Astrocyte of the cerebellum (primary cell): Measurements from ENCODE around the gene SASS6.

Source experiments
- DNase-seq: peaks from one replicate; pipeline ENCODE4 v3.0.0-alpha.2; 2011; ENCODE audit warnings: low read depth
- H3K4me3 ChIP-seq: 2 replicates; pipeline ENCODE4 v1.5.1; 2011; ENCODE audit warnings: mild to moderate bottlenecking, low read depth, low read length, moderate library complexity
- in situ Hi-C: cut with HindIII; loops from 2 replicates; pipeline ENCODE4 v1.10.0; 2017; ENCODE audit warnings: low sequenced_read_pairs
- TF ChIP-seq, protein P1 (sequence below): IDR thresholded peaks from 2 replicates; pipeline ENCODE4 v1.5.1; 2012; ENCODE audit warnings: low read length, low read depth, moderate library complexity, mild to moderate bottlenecking; ENCODE audit errors: missing control alignments

SASS6 gene

DNA sequence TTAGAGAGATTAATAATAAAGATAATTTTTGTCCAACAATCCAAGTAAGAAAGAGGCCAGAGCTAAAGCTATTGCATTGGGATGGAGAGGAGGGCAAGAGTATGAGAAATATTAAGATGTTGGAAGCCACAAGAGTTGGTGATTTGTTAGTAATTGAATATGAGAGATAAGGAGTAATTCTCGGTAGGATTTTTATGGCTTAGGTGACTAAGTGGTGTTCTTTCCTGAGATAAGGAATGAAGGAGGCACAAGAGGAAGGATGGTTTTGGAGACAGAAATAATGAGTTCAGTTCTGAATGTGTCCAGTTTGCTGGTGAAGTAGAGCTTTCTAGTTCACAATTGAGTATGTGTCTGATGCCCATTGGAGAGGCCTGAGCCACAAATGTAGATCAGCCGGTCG lies 9.6 kb upstream of the SASS6 start:
- no peak for DNase-seq
- in situ Hi-C loops = no loop called here
- H3K4me3 ChIP-seq = no peak overlapping the region
- TF ChIP-seq, protein P1, sequence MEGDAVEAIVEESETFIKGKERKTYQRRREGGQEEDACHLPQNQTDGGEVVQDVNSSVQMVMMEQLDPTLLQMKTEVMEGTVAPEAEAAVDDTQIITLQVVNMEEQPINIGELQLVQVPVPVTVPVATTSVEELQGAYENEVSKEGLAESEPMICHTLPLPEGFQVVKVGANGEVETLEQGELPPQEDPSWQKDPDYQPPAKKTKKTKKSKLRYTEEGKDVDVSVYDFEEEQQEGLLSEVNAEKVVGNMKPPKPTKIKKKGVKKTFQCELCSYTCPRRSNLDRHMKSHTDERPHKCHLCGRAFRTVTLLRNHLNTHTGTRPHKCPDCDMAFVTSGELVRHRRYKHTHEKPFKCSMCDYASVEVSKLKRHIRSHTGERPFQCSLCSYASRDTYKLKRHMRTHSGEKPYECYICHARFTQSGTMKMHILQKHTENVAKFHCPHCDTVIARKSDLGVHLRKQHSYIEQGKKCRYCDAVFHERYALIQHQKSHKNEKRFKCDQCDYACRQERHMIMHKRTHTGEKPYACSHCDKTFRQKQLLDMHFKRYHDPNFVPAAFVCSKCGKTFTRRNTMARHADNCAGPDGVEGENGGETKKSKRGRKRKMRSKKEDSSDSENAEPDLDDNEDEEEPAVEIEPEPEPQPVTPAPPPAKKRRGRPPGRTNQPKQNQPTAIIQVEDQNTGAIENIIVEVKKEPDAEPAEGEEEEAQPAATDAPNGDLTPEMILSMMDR = no peak

DNA sequence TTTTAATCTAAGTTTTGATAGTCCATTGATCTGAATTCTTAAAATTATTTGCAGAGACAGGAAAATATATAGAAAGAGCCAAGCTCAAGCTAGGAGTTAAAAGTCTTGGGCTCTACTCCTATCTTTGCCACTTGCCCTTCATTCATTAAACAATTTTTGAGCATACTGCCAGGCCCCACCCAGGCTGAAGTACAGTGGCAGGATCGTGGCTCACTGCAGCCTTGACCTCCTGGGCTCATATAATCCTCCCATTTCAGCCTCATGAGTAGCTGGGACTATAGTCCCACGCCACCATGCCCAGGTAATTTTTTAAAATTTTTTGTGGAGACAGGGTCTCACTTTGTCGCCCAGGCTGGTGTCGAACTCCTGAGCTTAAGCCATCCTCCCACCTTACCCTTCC lies 8.5 kb upstream of the SASS6 start:
- in situ Hi-C loops = no loop called here
- H3K4me3 ChIP-seq = no peak overlapping the region
- no peak for DNase-seq
- TF ChIP-seq, protein P1 = no peak

DNA sequence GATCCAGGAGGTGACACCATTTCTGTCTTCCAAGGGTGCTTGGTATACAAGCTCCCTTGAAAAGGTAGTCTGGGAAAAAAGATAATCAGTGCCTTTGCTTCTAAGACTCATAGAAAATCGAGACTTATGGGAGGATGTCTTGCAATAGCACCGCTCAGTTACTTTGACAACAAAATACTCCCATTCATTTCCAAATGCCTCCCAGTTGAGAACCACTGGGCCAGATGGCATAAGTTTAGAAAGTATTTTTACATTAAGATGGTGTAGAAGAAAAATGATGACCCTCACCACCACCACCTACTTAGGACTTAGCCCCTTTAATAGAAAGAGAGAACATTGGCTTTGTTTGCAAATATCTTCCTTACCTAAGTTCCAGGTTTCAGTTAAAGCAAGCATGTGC lies 4.9 kb upstream of the SASS6 start:
- TF ChIP-seq, protein P1 = no peak

DNA sequence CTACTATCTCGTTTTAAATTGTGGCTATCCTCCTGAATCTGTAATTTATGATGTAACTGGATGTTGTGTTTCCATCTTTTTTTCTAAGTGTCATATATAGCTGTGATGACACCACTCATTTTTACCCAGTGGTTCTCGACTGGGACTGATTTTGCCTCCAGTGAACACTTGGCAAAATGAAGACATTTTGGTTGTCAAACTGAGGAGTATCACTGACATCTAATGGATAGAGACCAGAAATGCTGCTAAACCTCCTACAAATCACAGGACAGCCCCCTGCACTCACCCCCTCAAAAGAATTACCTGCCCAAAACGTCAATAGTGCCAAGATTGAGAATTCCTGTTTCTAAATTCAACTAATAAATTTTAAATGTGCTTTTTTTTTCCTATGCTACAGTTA lies 2.1 kb upstream of the SASS6 start:
- in situ Hi-C loops = loop anchor here (5.0 kb wide), 1 partner anchor 58 kb away; no protein-coding TSS in a partner anchor
- TF ChIP-seq, protein P1 = no peak
- H3K4me3 ChIP-seq = no peak overlapping the region
- DNase-seq = no peak

More for the DNA sequence above, 4.9 kb upstream of the SASS6 start:
- H3K4me3 ChIP-seq = no peak overlapping the region
- in situ Hi-C loops = no loop called here
- DNase-seq = no peak

DNA sequence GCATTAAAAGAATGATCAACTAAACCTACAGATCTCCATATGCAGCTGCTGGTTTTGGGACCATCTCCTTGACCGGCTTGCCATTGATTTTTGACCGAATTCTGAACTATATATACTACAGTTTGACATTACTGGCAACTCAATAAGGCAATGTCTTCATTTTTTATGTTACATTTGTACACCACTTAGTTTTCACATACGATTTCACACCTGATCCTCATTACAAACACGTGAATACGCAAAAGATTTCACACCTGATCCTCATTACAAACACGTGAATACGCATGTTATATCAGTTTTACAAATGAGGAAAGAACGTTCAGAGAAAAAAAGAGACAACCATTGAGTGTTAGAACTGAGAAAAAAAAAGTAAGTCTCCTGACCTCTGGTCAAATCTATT lies 1.1 kb downstream of the SASS6 start:
- DNase-seq = no peak
- in situ Hi-C loops = loop anchor here (5.0 kb wide), 1 partner anchor 54 kb away; no protein-coding TSS in a partner anchor
- peak overlapping the region; percentile 98 for H3K4me3 ChIP-seq
- TF ChIP-seq, protein P1 = no peak

DNA sequence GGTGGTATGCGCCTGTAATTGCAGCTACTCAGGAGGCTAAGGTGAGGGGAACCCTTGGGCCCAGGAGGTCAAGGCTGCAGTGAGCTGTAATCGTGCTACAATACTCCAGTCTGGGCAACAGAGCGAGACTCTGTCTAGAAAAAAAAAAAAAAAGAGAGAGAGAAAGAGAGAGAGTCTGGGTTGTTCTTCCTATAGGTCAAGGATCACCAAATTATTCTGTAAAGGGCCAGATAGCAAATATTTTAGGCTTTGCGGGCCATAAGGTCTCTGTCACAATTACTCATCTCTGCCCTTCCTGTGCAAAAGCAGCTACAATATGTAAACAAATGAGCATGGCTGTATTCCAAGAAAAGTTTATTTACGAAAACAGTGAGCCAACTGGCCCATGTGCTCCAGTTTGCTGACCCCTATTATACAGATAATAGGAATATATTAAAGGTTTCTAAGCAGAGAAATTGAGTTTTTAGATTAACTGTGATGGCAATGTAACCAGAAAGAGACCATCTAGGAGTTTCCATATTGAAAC lies 2.1 kb downstream of the SASS6 start:
- H3K4me3 ChIP-seq = no peak overlapping the region
- DNase-seq = no peak
- TF ChIP-seq, protein P1 = no peak
- in situ Hi-C loops = loop anchor here (5.0 kb wide), 1 partner anchor 53 kb away; no protein-coding TSS in a partner anchor

DNA sequence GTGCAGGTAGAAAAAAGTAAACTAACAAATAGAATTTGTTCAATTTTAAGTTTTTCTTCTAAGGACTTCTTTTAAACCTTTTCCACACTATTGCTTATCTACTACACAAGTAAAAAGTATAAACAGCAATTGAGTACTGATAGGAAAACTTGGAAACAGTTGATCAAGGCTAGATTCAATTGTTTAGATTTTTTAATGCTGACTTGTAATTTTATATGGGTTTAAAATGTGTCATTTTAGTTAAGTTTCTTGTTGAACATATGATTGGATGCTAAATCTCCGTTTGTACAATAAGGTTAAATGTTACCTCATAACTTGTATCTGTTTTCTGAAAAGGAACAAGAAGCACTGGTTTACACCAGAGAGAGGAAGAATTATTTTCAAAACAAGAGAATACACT lies 5.5 kb downstream of the SASS6 start:
- no peak for DNase-seq
- H3K4me3 ChIP-seq = no peak overlapping the region
- TF ChIP-seq, protein P1 = no peak
- in situ Hi-C loops = no loop called here
